A549 (cell line): ENCODE results near the gene MYF5. TPM values are rescaled to one million over a fixed set of nuclear protein-coding genes. Genes with fewer than 3 reads are reported as not detected.

Experiments used
- ATAC-seq, 2 experiments: fragments of 200-7000 bp in 1 of 2; fragments of >200 bp in 1 of 2; cut with Nextera tagmentation in 1 of 2; cut with Tn5 transposase in 1 of 2; 3 replicates each; pipeline versions ENCODE4 v1.8.0 to v1.9.1; 2018 to 2020; ENCODE audit warnings: mild to moderate bottlenecking in 1 of 2, moderate library complexity in 1 of 2
- CTCF ChIA-PET: fragments of 300-600 bp; sonication (Branson Sonifier 250); formaldehyde crosslinking; extraction: SDS; loops from one replicate; lab custom pipeline; 2021; ENCODE audit warnings: antibody characterized with exemption, inconsistent platforms; lab: Yijun Ruan, JAX
- POLR2A ChIA-PET: fragments of 350-600 bp; formaldehyde crosslinking; extraction: SDS; loops from one replicate; lab custom pipeline; 2021; ENCODE audit warnings: antibody characterized with exemption, inconsistent platforms; lab: Yijun Ruan, JAX
- DNase-seq, 2 experiments: peaks; one replicate each; pipeline versions ENCODE4 v3.0.0 to v3.0.0-alpha.2; 2011 to 2016; ENCODE audit warnings: low read depth in 1 of 2, low spot score in 1 of 2
- FAIRE-seq: peaks from 2 replicates; lab custom pipeline; 2011; peaks lifted over from hg19 to GRCh38; lab: Jason Lieb, UNC
- H3K27ac ChIP-seq, 2 experiments: fragments of >200 bp; sonication (Bioruptor Twin); formaldehyde crosslinking; 3 replicates each; pipeline ENCODE4 v1.5.1; 2016 to 2017
- H3K4me1 ChIP-seq: fragments of >200 bp; sonication (Bioruptor Twin); formaldehyde crosslinking; 3 replicates; pipeline ENCODE4 v1.6.1; 2016
- H3K4me2 ChIP-seq: fragments of >200 bp; sonication (Bioruptor Twin); formaldehyde crosslinking; 3 replicates; pipeline ENCODE4 v1.6.1; 2016
- H3K4me3 ChIP-seq: fragments of >200 bp; sonication (Bioruptor Twin); formaldehyde crosslinking; 3 replicates; pipeline ENCODE4 v1.5.1; 2016
- H3K9me3 ChIP-seq: fragments of >200 bp; sonication (Bioruptor Twin); formaldehyde crosslinking; 3 replicates; pipeline ENCODE4 v1.6.1; 2016
- BHLHE40 ChIP-seq: IDR thresholded peaks from 2 replicates; pipeline ENCODE4 v1.6.1; 2012; ENCODE audit warnings: low read depth, low read length, inconsistent platforms
- EHMT2 ChIP-seq: fragments of 200-600 bp; sonication (generic); IDR thresholded peaks from 2 replicates; pipeline ENCODE4 v1.6.1; 2016; ENCODE audit warnings: antibody characterized with exemption, low read depth, mild to moderate bottlenecking, moderate library complexity
- EP300 ChIP-seq, 2 experiments: fragments of >200 bp; sonication (Bioruptor Twin); formaldehyde crosslinking; IDR thresholded peaks; 2 replicates in 1 of 2; 3 replicates in 1 of 2; pipeline ENCODE4 v1.6.1; 2016 to 2017
- ESRRA ChIP-seq: fragments of 150-350 bp; IDR thresholded peaks from 2 replicates; pipeline ENCODE4 v1.6.1; 2014; ENCODE audit warnings: mild to moderate bottlenecking, low read length, borderline replicate concordance
- FOSB ChIP-seq: fragments of 250-450 bp; sonication (Bioruptor Pico); IDR thresholded peaks from 2 replicates; pipeline ENCODE4 v1.5.0; 2020; ENCODE audit warnings: mild to moderate bottlenecking, moderate library complexity
- FOSL2 ChIP-seq, 2 experiments: fragments of 450-650 bp in 1 of 2; fragments of >200 bp in 1 of 2; sonication (Bioruptor Twin) in 1 of 2; formaldehyde crosslinking; IDR thresholded peaks; 2 replicates each; pipeline versions ENCODE4 v1.5.0 to v1.6.1; 2016 to 2020; ENCODE audit warnings: mild to moderate bottlenecking in 1 of 2, moderate library complexity in 1 of 2
- FOXS1 ChIP-seq: fragments of 250-450 bp; sonication (Bioruptor Pico); IDR thresholded peaks from 2 replicates; pipeline ENCODE4 v1.5.0; 2020; ENCODE audit warnings: mild to moderate bottlenecking, moderate library complexity
- HES2 ChIP-seq: fragments of >200 bp; sonication (Bioruptor Twin); formaldehyde crosslinking; IDR thresholded peaks from 2 replicates; pipeline ENCODE4 v1.6.1; 2016
- HOXA7 ChIP-seq: fragments of 250-450 bp; sonication (Bioruptor Pico); IDR thresholded peaks from 2 replicates; pipeline ENCODE4 v1.5.0; 2020; ENCODE audit warnings: mild to moderate bottlenecking, moderate library complexity
- JUN ChIP-seq, 2 experiments: fragments of >200 bp; sonication (Bioruptor Twin); formaldehyde crosslinking; IDR thresholded peaks; 2 replicates in 1 of 2; 3 replicates in 1 of 2; pipeline ENCODE4 v1.6.1; 2016 to 2017
- JUNB ChIP-seq: fragments of >200 bp; sonication (Bioruptor Twin); formaldehyde crosslinking; IDR thresholded peaks from 2 replicates; pipeline ENCODE4 v1.6.1; 2016
- KDM1A ChIP-seq: fragments of 200-600 bp; sonication (generic); IDR thresholded peaks from 2 replicates; pipeline ENCODE4 v1.6.1; 2016; ENCODE audit warnings: low read depth, mild to moderate bottlenecking
- KDM5A ChIP-seq: fragments of 200-600 bp; sonication (generic); IDR thresholded peaks from 2 replicates; pipeline ENCODE4 v1.6.1; 2016; ENCODE audit warnings: antibody characterized with exemption, mild to moderate bottlenecking
- NFE2L2 ChIP-seq: fragments of 150-350 bp; conservative IDR thresholded peaks from 2 replicates; pipeline ENCODE4 v1.6.1; 2014; ENCODE audit warnings: low read length
- NPAS2 ChIP-seq: fragments of 250-450 bp; sonication (Bioruptor Pico); IDR thresholded peaks from 2 replicates; pipeline ENCODE4 v1.8.0; 2022; ENCODE audit warnings: mild to moderate bottlenecking, moderate library complexity, borderline replicate concordance
- NR3C1 ChIP-seq: fragments of >200 bp; sonication (Bioruptor Twin); formaldehyde crosslinking; IDR thresholded peaks from 3 replicates; pipeline ENCODE4 v1.6.1; 2017
- POLR2AphosphoS2 ChIP-seq: conservative IDR thresholded peaks from 2 replicates; pipeline ENCODE4 v1.6.1; 2012; ENCODE audit warnings: low read length, improper control_type of control experiment, inconsistent platforms
- RCOR1 ChIP-seq: fragments of 150-350 bp; IDR thresholded peaks from 2 replicates; pipeline ENCODE4 v1.6.1; 2014; ENCODE audit warnings: antibody characterized with exemption, low read length, low read depth
- RNF2 ChIP-seq: fragments of 200-600 bp; sonication (generic); IDR thresholded peaks from 2 replicates; pipeline ENCODE4 v1.6.1; 2016; ENCODE audit warnings: low read depth, mild to moderate bottlenecking, antibody characterized with exemption, moderate library complexity, borderline replicate concordance
- TFCP2L1 ChIP-seq: fragments of 250-450 bp; sonication (Bioruptor Pico); IDR thresholded peaks from 2 replicates; pipeline ENCODE4 v1.5.0; 2021; ENCODE audit warnings: mild to moderate bottlenecking
- ZC3H11A ChIP-seq: fragments of 450-650 bp; IDR thresholded peaks from 2 replicates; pipeline ENCODE4 v1.6.1; 2014; ENCODE audit warnings: antibody characterized with exemption, mild to moderate bottlenecking
- ZSCAN20 ChIP-seq: fragments of 250-450 bp; sonication (Bioruptor Pico); IDR thresholded peaks from 2 replicates; pipeline ENCODE4 v1.8.0; 2022; ENCODE audit warnings: mild to moderate bottlenecking, moderate library complexity
- WGBS: methylation state at CpG from one replicate; pipeline ENCODE4 v1.1.6; 2017; ENCODE audit errors: missing lambda C conversion rate; 5-methylcytosine and 5-hydroxymethylcytosine counted together
- polyA plus RNA-seq, 4 experiments: library from polyadenylated mRNA; depleted of rRNA in 3 of 4; stranded (reverse); fragments of >200 nt; fragmentation: RNase III in 1 of 4; extraction: RNeasy Plus Mini Kit Qiagen cat#74134 plus additional on column Dnase treatment in 1 of 4; gene quantifications; 2 replicates in 3 of 4; 3 replicates in 1 of 4; pipeline ENCODE4 v1.2.3, GENCODE V29; 2011 to 2017
- TF ChIP-seq, protein P1 (sequence below): fragments of 250-450 bp; sonication (Bioruptor Pico); IDR thresholded peaks from 2 replicates; pipeline ENCODE4 v1.5.0; 2020; ENCODE audit warnings: low read depth, mild to moderate bottlenecking, moderate library complexity
- TF ChIP-seq, protein P2 (sequence below): IDR thresholded peaks from 2 replicates; pipeline ENCODE4 v1.6.1; 2012
- TF ChIP-seq, protein P3 (sequence below): fragments of 150-350 bp; IDR thresholded peaks from 2 replicates; pipeline ENCODE4 v1.6.1; 2014; ENCODE audit warnings: low read depth, mild to moderate bottlenecking, low read length
- TF ChIP-seq, protein P4 (sequence below): fragments of 200-600 bp; sonication (generic); IDR thresholded peaks from 2 replicates; pipeline ENCODE4 v1.6.1; 2016; ENCODE audit warnings: antibody characterized with exemption, mild to moderate bottlenecking, moderate library complexity

The MYF5 gene
- polyA plus RNA-seq, 2 of the 4 experiments (the other 2 are of a cell fraction), result not detected

- no peak overlapping the region for H3K27ac ChIP-seq
- CTCF ChIA-PET, result no interaction called here
- no peaks in the 10 kb centered on the region for H3K9me3 ChIP-seq
- POLR2A ChIA-PET, result no interaction called here
- TF ChIP-seq, protein P1, sequence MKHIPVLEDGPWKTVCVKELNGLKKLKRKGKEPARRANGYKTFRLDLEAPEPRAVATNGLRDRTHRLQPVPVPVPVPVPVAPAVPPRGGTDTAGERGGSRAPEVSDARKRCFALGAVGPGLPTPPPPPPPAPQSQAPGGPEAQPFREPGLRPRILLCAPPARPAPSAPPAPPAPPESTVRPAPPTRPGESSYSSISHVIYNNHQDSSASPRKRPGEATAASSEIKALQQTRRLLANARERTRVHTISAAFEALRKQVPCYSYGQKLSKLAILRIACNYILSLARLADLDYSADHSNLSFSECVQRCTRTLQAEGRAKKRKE (CRISPR knock-in tag), result no peak
- TF ChIP-seq JUN (IDR thresholded peaks at IDR 0.05), result no peak
- TF ChIP-seq ZC3H11A, result no peak
- TF ChIP-seq TFCP2L1 (CRISPR knock-in tag), result no peak
- TF ChIP-seq, protein P2, sequence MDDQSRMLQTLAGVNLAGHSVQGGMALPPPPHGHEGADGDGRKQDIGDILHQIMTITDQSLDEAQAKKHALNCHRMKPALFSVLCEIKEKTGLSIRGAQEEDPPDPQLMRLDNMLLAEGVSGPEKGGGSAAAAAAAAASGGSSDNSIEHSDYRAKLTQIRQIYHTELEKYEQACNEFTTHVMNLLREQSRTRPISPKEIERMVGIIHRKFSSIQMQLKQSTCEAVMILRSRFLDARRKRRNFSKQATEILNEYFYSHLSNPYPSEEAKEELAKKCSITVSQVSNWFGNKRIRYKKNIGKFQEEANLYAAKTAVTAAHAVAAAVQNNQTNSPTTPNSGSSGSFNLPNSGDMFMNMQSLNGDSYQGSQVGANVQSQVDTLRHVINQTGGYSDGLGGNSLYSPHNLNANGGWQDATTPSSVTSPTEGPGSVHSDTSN, result no peak
- TF ChIP-seq BHLHE40, result no peak
- no peak for TF ChIP-seq KDM1A
- TF ChIP-seq KDM5A, result no peak
- no peak for TF ChIP-seq POLR2AphosphoS2
- TF ChIP-seq ZSCAN20 (CRISPR knock-in tag), result no peak
- TF ChIP-seq NFE2L2, result no peak
- TF ChIP-seq ESRRA, result no peak
- no peak overlapping the region for H3K4me3 ChIP-seq
- H3K4me2 ChIP-seq, result no peak overlapping the region
- 62% methylated on average over 7 of the region's 7 CpGs for WGBS
- ATAC-seq, result no peak
- no peaks in the 10 kb centered on the region for H3K4me1 ChIP-seq
- DNase-seq, result no peak
- no peak for FAIRE-seq
Measured at GRCh38 chr12:80698256-80698655, 18.5 kb upstream of the MYF5 start.

DNA sequence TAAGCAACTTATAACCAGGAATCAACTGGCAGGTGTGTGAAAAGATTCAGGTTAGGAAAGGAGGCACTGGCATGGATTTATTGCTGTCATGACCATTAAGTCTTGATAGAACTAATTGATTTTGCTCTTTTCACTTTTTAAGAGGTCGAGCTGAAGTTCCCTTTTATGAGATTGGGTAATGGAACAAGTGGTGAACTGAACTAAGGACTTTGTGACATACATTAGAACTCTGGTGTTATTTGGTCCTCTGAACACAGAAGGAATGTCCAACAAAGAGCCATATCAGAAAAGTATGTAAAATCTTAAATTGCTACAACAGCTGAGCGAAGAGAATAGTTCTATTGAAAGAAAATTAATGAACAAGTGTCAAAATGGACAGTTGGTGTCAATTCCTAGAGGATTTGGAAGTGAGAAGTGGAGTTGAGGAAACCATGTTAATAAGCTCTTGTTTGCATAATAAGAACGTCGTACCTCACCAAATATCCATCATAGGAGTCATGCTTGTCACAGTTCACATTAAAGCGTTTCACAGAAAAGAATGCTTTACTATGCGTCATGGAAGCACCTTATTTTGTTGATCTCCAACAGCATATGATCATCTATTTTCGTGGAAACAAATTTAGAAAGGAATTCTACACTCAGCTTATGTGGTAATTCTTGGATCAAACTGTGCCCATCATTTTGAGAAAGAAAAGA is 17.7 kb upstream of the MYF5 start:
- ATAC-seq, result no peak
- Histone ChIP-seq H3K9me3 (no peaks in the 10 kb centered on the region), H3K4me1 (no peaks in the 10 kb centered on the region), H3K4me3 (no peak overlapping the region), H3K4me2 (no peak overlapping the region), H3K27ac (no peak overlapping the region)
- DNase-seq, result no peak
- ChIA-PET POLR2A (no interaction called here), CTCF (no interaction called here)
- TF ChIP-seq, protein P3, sequence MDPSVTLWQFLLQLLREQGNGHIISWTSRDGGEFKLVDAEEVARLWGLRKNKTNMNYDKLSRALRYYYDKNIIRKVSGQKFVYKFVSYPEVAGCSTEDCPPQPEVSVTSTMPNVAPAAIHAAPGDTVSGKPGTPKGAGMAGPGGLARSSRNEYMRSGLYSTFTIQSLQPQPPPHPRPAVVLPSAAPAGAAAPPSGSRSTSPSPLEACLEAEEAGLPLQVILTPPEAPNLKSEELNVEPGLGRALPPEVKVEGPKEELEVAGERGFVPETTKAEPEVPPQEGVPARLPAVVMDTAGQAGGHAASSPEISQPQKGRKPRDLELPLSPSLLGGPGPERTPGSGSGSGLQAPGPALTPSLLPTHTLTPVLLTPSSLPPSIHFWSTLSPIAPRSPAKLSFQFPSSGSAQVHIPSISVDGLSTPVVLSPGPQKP, result no peak
- TF ChIP-seq EP300 (IDR thresholded peaks at IDR 0.05) (no peak), NPAS2 (no peak), HOXA7 (CRISPR knock-in tag) (no peak), FOXS1 (CRISPR knock-in tag) (no peak), HES2 (no peak), JUNB (no peak), KDM1A (no peak), EHMT2 (no peak), NR3C1 (no peak), FOSL2 (IDR thresholded peaks at IDR 0.05) (no peak), FOSL2 (CRISPR knock-in tag; IDR thresholded peaks at IDR 0.05) (no peak), FOSB (CRISPR knock-in tag) (no peak), RNF2 (no peak), RCOR1 (no peak)
- TF ChIP-seq, protein P4, sequence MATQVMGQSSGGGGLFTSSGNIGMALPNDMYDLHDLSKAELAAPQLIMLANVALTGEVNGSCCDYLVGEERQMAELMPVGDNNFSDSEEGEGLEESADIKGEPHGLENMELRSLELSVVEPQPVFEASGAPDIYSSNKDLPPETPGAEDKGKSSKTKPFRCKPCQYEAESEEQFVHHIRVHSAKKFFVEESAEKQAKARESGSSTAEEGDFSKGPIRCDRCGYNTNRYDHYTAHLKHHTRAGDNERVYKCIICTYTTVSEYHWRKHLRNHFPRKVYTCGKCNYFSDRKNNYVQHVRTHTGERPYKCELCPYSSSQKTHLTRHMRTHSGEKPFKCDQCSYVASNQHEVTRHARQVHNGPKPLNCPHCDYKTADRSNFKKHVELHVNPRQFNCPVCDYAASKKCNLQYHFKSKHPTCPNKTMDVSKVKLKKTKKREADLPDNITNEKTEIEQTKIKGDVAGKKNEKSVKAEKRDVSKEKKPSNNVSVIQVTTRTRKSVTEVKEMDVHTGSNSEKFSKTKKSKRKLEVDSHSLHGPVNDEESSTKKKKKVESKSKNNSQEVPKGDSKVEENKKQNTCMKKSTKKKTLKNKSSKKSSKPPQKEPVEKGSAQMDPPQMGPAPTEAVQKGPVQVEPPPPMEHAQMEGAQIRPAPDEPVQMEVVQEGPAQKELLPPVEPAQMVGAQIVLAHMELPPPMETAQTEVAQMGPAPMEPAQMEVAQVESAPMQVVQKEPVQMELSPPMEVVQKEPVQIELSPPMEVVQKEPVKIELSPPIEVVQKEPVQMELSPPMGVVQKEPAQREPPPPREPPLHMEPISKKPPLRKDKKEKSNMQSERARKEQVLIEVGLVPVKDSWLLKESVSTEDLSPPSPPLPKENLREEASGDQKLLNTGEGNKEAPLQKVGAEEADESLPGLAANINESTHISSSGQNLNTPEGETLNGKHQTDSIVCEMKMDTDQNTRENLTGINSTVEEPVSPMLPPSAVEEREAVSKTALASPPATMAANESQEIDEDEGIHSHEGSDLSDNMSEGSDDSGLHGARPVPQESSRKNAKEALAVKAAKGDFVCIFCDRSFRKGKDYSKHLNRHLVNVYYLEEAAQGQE, result no peak
- TF ChIP-seq, protein P1 (CRISPR knock-in tag), result no peak
- 50% methylated on average over 7 of the region's 7 CpGs for WGBS
- no peak for FAIRE-seq
